KOPT-K1 (cell line): ENCODE measurements around the gene SNCAIP.

Experiments used
- H3K27ac ChIP-seq: fragments of 200-600 bp; sonication (generic); 2 replicates; pipeline ENCODE4 v1.5.1; 2016; ENCODE audit warnings: antibody characterized with exemption, mild to moderate bottlenecking, low read depth, low read length; ENCODE audit not compliant: poor library complexity, severe bottlenecking
- H3K36me3 ChIP-seq: fragments of 200-600 bp; sonication (generic); 2 replicates; pipeline ENCODE4 v1.5.1; 2017; ENCODE audit warnings: antibody characterized with exemption, mild to moderate bottlenecking, low read length, moderate library complexity; ENCODE audit not compliant: insufficient read depth
- H3K9me3 ChIP-seq: fragments of 200-600 bp; sonication (generic); 2 replicates; pipeline ENCODE4 v1.5.1; 2017; ENCODE audit warnings: antibody characterized with exemption, low read length, mild to moderate bottlenecking; ENCODE audit not compliant: insufficient read depth, poor library complexity, severe bottlenecking

Gene SNCAIP

DNA sequence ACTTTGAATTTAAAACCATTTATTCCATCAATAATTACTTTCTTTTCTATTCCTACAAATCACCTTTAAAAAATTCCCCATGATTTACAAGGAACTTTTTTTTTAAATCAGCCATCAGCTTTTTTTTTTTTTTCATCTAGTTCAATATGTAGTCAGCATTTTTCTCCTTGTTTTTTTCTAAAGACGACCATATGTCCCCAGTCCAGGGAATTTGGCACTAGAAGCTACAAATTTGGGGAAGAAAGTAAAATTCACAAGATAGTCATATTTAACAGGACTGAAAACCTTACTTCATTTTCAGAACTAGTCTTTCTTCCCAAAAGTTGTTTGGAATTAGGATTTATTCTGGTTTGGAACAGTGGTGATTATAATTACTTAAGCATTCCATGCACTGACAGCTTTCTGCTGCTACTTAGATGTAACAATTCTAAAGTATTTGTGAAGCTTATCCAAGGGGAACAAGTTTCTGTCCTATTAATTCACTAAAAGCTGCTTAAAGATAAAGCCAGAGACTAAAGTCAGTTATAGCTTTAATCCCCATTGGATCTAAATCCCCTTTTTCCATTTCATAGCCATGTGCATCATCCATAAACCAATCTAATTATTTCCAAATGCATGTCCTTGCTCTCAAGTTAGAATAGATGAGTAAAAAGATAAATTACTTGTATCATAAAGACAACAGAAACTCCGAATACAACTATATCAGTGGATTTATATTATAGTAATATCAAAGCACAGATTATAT is 7.4 kb upstream of the SNCAIP start:
- Histone ChIP-seq H3K9me3 (no peaks in the 10 kb centered on the region), H3K27ac (no peak overlapping the region), H3K36me3 (no peaks in the 10 kb centered on the region)

GRCh38 chr5:122306461-122306860 is 5.6 kb upstream of the SNCAIP start:
- no peaks in the 10 kb centered on the region for H3K36me3 ChIP-seq
- H3K9me3 ChIP-seq = no peaks in the 10 kb centered on the region
- no peak overlapping the region for H3K27ac ChIP-seq

DNA sequence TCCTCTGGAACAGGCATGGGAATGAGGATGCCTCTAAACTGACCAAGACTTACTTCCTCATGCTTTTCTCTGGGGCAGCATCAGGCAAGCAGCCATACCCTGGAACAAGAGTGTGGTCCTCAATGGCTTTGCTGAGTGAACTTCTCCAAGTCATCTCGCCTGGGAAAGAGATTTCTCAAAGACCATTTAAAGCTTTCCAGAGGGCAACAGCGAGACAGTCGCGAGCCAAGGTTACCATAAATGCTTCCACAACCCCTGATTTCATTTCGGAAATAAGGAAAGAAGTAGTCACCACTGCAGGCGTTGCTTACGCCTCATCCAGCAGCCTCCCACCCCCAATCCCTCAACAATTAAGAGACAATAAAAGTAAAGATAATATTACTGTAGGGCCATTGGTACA is 1.1 kb upstream of the SNCAIP start:
- H3K27ac ChIP-seq = no peak overlapping the region
- no peaks in the 10 kb centered on the region for H3K36me3 ChIP-seq
- H3K9me3 ChIP-seq = peaks cover 5% of the 10 kb centered on the region

- H3K27ac ChIP-seq = no peak overlapping the region
- no peaks in the 10 kb centered on the region for H3K36me3 ChIP-seq
- H3K9me3 ChIP-seq = peaks cover 5% of the 10 kb centered on the region
These were observed 508 bp upstream of the SNCAIP start for GRCh38 chr5:122311497-122311960.

- no peaks in the 10 kb centered on the region for H3K36me3 ChIP-seq
- no peak overlapping the region for H3K27ac ChIP-seq
- peaks cover 5% of the 10 kb centered on the region for H3K9me3 ChIP-seq
These were observed 762 bp downstream of the SNCAIP start for GRCh38 chr5:122312591-122313406.

DNA sequence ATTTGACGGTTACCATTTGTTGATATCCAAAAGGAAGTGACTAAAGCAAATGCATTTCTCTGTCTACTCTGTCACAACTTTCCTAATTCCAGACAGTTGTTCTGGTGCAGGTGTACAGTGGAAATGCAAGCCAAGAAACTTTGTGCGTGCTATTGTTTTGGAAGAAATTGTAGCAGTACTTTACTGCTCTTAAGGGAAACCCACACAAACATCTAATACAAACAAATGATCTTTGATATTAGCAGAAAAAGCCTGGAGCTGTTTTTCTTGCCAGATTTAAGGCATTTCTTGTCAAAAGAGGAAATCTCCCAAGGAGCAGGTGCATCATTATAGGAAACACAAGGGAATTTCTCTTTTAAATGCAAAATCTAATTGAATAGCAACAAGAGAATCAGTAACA is 2.0 kb downstream of the SNCAIP start:
- H3K27ac ChIP-seq = no peak overlapping the region
- H3K36me3 ChIP-seq = no peaks in the 10 kb centered on the region
- peaks cover 5% of the 10 kb centered on the region for H3K9me3 ChIP-seq

DNA sequence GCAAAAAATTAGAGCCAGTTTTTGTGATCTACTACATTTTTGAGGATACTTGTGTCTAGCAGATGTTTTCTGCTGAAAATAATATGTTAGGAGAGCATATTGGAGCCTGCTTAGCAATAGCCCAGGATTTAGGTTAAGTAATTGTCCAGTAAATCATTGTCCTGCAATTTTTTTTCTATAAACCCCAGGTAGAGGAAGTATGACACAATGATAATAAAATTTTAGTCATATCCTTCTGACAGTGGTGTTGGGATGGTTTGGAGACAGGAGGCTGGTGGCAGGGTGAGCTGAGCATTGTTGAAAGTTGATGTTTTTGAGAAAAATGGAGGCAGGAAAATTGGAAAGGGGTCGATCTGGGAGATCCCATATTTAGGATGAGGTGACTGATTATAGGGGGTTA is 3.5 kb downstream of the SNCAIP start:
- H3K27ac ChIP-seq = no peak overlapping the region
- H3K36me3 ChIP-seq = no peaks in the 10 kb centered on the region
- H3K9me3 ChIP-seq = peaks cover 5% of the 10 kb centered on the region

- Histone ChIP-seq H3K36me3 (no peaks in the 10 kb centered on the region), H3K9me3 (peaks cover 5% of the 10 kb centered on the region), H3K27ac (no peak overlapping the region)
These were observed 4.6 kb downstream of the SNCAIP start for GRCh38 chr5:122316656-122317055.

- H3K36me3 ChIP-seq = no peaks in the 10 kb centered on the region
- no peaks in the 10 kb centered on the region for H3K9me3 ChIP-seq
- H3K27ac ChIP-seq = no peak overlapping the region
These were observed 7.9 kb downstream of the SNCAIP start for GRCh38 chr5:122319897-122320296.

DNA sequence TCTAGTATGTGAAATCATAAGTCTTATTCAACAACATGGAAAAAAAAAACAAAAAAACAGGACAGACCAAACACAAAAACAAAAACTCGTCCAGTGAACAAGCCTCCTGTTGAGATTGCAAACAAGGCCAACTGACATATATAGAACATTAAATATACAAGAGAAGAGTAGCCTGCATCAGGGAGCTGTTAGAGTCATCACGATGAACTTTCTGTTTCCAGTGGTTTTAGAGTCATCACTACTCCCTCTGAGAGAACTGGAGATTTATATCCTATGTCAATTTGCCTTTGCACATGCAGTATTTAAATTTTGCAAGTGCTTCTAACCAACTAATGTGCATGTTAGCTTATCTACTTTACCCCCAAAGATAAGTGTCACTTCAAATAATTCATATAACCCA is 9.9 kb downstream of the SNCAIP start:
- Histone ChIP-seq H3K9me3 (no peaks in the 10 kb centered on the region), H3K27ac (no peak overlapping the region), H3K36me3 (no peaks in the 10 kb centered on the region)

DNA sequence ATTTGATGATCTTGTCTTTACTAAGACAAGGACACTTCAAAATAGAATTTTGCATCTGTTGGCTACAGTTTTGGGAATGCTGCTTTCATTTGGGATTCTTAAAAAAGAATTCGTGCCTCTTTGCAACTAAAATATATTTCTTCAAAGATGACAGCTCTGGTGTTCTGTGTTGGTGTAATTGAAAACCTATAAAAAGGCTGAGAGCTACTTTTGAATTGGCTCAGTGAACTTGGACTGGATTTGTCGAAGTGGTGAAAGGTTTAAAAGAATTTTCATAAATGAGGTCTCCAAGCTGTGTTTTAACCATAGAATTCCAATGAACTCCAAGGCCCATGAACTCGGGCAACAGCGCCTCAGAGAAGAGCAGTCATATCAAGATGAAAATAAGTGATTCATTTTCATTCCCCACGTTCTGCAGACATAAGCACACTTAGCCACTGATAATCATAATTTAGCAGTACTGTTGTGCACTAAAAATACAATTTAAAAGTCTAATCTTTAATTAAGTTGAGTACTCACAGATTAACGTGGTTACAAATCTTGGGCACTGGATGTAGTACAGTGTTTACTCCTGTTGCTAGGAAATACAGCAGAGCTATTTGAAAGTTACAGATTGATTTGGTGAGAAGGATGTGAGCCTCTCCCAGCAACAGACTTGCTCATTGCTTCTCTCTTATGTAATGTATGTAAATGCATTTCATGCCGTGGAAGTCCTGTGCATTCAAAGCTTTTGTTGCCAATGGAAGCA is 10.9 kb downstream of the SNCAIP start:
- Histone ChIP-seq H3K36me3 (no peaks in the 10 kb centered on the region), H3K9me3 (no peaks in the 10 kb centered on the region), H3K27ac (no peak overlapping the region)

DNA sequence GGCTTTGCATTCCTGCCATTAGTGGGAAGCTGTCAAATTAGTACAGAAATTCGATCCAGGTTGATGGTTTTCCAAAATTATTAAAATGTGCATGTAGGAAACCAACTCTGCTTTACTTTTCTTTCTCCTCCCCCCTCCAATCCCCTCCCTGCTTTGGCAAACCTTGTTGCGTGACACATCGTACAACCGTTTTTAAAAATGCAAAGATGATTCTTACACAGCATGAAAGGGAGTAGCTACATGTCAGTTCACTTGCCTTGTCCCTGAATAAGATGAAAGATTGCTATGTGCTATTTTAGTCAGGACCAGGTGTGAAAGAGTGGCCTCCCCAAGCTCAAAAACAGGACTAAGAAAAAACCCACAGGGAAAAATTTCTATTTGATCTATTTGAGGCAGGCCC is 11.7 kb downstream of the SNCAIP start:
- Histone ChIP-seq H3K27ac (no peak overlapping the region), H3K36me3 (no peaks in the 10 kb centered on the region), H3K9me3 (no peaks in the 10 kb centered on the region)

DNA sequence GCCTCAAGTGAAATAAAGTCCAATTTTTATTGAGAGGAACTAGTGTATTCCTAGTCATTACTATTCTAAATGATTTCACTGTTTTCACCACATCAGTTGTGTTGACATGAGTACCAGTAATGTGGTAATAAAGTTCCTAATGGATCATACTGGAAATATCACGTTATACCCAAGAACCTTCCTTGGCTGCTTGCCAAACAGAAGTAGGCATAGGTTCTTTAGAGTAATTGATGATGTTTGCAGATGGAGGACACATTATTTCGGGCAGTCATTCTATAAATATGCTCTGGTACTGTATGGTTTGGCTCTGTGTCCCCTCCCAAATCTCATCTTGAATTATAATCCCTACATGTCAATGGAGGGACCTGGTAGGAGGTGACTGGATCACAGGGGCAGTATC is 15.1 kb downstream of the SNCAIP start:
- Histone ChIP-seq H3K36me3 (no peaks in the 10 kb centered on the region), H3K9me3 (no peaks in the 10 kb centered on the region), H3K27ac (no peak overlapping the region)

- no peaks in the 10 kb centered on the region for H3K9me3 ChIP-seq
- H3K27ac ChIP-seq = no peak overlapping the region
- H3K36me3 ChIP-seq = no peaks in the 10 kb centered on the region
These were observed 18.8 kb downstream of the SNCAIP start for GRCh38 chr5:122330881-122331280.
